Stomach (tissue), 4 donors: Measurements from ENCODE around the gene CCDC124.

ENCODE experiments used
- CTCF ChIP-seq, 7 experiments: fragments of 450-650 bp in 4 of 7; fragments of 200-600 bp in 3 of 7; sonication (generic) in 3 of 7; IDR thresholded peaks; one replicate each; pipeline ENCODE4 v1.5.1; 2016 to 2019; ENCODE audit warnings: antibody characterized with exemption in 7 of 7, control low read depth in 2 of 7, mild to moderate bottlenecking in 1 of 7
- EP300 ChIP-seq: sonication (generic); formaldehyde crosslinking; IDR thresholded peaks from one replicate; pipeline ENCODE4 v1.6.1; 2017; ENCODE audit warnings: antibody characterized with exemption
- POLR2A ChIP-seq, 4 donors: fragments of 450-650 bp; IDR thresholded peaks; one replicate each; pipeline ENCODE4 v1.6.1; 2016; ENCODE audit warnings: antibody characterized with exemption in 4 of 4, control low read depth in 2 of 4, mild to moderate bottlenecking in 1 of 4, moderate library complexity in 1 of 4
- POLR2AphosphoS5 ChIP-seq, 3 donors: sonication (generic); formaldehyde crosslinking; IDR thresholded peaks; one replicate each; pipeline ENCODE4 v1.6.1; 2016; ENCODE audit warnings: antibody characterized with exemption in 3 of 3

DNA sequence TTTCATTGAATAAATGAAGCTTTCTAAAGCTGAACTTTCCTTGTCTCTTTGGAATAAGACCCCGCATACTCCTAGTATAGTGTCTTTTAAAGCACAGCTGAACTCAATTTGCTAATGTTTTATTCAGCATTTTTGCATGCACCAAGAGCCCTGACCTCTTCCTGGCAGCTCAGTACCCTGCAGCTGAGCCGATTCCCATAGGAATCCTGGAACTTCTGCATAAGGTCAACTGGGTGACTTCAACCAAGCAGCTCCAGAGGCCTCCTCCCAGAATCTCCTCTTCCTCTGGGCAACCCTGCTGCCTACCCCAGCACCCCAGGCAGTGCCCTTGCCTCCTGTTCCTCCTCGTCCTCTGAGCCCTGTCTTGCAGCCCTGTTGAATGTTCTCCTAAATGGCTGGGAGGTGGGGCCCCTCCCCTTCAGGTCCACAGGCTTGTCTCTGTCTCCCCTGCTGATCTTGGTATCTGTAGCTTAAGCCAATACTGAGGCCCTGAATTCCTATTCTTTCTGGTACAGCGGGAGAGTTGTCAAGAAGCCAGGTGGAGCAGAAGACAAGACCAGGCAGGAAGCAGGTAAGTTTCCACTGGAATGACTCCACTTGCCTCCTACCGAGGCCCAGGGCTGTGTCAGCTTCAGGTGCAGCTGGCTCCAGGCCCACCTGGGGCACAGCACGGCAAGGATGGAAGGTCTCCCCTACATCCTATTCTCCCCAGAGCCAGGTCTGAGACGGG lies 23.6 kb upstream of the CCDC124 start:
- TF ChIP-seq POLR2AphosphoS5 (IDR thresholded peaks at IDR 0.05) (no peak), CTCF (IDR thresholded peaks at IDR 0.05) (no peak), POLR2A (IDR thresholded peaks at IDR 0.05) (no peak), EP300 (no peak)
